ENCODE data around the gene RASAL3. TPM values are rescaled to one million over a fixed set of nuclear protein-coding genes. Genes with fewer than 3 reads are reported as not detected.

Gene RASAL3
- polyA plus RNA-seq, 12 donors, result 0.66 to 4.9 (median 1.0) TPM; not detected in 1

DNA sequence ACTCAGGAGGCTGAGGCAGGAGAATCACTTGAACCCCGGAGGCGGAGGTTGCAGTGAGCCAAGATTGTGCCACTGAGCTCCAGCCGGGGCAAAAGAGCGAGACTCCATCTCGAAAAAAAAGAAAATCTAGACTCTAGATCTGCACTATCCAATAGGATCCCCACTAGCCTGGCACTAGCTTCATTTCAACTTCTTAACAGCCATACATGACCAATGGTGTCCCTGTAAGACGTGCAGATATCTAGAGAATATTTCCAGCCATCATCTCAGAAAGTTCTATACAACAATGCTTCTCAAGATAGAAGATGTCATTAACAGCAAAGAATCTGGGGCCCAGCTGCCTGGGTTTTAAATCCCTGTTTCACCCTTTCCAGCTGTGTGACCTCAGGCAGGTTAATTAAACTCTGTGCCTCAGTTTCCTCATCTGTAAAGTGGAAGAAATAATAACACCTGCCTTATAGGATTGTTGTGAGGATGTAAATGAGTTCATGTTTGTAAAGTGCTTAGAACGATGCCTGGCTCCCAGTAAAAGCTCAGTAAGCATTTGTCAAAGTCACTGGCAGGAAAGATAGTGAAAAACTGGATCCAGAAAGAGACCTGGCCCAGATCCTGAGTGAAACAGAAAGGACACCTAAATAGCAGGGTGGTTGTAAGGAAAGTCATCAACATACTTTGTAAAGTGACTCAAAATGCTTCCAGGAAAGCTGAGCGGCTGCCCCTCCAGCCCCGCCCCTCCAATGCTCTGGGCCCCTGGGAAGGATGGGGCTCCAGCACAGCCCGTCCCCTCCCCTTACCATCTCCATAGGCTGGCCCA lies 28.1 kb downstream of the RASAL3 start:
- no peak for DNase-seq

DNA sequence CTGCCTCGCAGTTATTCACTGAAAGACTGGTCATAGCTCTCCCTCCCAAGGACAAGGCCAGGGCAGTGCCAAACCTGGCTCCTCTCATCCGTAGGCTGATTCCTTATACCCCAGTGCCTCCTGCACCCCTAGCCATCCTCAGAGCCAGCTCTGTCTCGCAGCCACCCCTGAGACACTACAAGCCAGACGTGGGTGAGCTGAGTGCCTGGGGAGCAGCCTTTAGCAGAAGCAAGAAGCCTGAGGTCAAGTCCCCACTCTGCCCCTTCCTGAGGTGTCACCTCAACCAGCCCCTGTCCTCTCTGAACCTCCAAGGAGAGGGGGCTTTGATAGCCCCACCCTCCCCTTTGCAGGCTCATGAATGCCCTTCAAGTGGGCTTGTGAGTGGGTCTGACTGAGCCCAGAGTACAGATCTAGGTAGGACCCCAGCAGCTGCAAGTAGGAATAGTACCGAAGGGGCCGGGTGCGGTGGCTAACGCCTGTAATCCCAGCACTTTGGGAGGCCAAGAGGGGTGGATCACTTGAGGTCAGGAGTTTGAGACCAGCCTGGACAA lies 30.8 kb downstream of the RASAL3 start:
- no peak for DNase-seq

DNA sequence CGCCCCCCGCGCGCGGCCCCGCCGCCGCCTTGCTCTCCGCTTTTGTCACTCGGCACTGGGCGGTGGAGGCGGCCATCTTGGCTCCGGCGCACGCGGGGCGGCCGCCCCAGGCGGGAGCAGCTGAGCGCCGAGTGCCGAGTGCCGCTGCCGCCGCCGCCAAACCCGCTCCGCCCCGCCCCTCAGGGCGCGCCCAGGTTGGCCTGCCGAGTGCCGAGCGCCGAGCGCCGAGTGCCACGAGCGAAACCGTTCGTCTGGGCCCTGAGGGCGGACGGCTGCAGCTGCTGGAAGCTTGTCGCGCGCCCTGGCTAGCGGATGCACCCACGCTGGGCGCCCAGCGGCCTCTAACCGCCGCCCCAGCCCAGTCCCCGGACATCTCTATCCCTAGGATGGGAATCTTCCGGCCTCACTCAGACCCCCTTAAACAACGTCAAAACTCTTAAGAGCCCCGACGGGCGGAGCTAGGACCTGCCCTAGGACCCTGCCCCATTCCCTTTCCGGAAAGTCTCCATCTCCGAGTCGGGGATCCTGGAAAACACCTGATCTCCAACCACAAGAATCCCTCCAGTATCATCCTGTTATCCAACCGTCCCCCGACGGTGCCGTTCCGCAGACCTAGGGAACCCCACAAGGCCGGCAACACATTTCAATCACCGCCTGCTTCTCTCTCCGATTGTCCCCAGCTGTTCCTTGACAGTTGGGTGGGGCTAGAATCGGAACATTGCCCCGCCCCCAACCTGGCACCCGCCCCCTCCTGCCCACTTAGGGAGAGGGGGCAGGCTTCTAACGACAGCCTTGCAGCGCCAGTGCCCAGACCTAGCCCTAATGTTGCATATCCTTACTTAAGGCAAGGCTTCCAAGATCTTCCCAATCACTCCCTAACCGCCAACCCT lies 31.5 kb downstream of the RASAL3 start:
- peak; percentile 93 for DNase-seq

DNA sequence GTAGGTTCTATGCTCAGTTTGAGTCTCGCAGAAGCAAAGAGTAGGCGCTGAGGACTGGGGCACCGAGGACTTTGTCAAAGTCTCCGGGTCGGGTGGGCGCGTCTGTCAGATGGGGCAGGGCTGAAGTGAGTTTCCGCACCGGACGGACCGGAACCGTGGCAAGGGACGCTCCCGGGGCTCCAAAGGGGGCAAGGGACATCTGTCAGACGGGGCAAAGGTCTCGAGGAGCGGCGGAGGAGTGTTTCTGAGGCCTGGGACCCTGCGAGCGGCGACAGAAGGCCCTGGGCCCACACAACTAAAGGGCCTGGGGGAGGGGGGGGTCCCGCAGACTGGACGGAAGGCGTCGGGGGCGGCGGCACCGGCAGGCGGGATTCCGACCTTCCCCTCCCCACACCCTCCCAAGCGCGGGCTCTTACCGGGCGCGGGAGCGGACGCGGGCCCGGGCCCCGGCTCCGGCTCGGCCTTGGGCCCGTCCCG lies 32.3 kb downstream of the RASAL3 start:
- DNase-seq, result no peak

DNA sequence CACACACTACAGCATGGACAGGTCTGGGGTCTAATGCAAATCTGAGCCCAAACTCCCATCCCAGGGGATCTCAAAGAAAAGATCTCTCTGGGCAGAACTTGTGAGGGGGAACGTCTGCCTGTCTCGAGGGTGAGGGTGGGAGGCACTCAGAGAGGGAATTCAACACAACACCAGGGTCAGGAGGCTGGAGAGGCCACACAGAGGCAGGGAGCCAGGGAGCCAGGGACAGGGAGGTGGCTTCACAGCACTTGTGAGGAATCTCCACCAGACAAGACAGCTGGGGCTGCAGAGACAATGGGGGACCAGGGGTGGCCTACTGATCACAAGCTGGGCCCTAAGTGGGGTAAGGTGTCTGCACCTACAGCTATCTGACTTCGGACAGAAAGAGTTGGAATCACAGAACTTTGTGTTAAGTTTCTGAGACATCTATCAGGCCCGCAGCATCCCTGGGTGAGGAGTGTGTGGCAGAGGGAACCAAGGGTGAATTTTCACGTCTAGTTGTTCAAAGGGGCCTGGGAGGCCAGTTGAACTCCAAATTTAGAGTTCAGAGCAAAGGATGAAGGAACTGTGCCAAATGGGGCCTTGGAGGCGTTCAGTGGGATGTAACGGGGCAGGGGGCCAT lies 32.8 kb downstream of the RASAL3 start:
- no peak for DNase-seq

DNA sequence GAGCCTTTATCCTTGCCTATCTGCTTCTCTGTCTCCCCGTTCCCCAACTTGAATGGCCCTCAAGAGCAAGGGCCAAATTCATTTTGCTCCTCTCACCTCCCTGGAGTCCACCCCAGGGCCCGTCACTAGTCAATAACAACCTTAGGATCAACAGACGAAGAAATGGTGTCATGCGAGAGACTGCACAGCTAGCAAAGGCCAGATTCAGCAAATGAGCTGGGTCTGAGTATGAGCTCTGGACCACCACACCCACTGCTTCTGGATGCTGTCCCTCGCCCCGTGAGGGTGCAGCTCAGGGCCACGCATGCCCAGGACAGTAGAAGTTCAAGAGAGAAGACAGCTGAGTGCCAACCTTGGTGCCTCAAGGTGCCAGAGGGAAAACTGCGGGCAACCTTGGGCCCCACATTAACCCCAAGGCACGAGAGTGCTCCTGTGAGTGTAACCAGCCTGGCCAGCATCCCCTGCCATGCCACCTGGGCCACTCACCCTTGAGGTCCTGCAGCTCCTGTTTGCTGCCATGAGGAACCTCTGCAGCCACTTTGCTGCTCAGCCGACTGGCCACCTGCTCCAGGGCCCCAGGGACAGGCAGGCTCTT lies 33.7 kb downstream of the RASAL3 start:
- DNase-seq, result no peak

DNA sequence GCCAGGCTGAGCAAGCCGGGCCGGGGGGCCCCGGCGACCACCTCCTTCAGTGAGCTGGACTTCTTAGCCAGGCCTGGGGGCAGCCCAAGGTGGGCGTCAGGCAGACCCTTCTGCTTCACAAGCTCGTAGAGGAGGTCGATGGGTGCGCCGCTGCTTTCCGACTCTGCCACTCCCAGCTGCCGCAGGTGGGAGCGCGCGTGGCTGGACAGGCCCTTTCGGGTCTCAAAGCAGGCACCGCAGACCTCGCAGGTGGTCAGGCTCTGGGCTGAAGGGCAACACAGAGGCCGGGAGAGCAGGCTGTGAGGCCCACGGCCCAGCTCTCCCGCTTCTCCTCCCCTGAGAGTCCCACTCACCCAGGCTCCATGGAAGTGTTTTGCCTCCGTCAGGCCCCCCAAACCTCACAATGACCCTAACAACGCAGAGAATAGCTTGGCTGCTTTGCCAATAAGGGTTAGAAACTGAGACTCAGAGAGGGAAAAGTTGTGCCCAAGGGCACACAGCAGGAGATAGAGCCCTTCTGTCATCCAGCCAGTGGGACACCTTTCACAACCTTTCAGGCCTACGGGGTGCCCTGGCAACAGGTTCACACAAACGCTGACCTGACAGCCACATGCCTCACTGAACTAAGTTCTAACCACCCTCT lies 34.4 kb downstream of the RASAL3 start:
- no peak for DNase-seq

DNA sequence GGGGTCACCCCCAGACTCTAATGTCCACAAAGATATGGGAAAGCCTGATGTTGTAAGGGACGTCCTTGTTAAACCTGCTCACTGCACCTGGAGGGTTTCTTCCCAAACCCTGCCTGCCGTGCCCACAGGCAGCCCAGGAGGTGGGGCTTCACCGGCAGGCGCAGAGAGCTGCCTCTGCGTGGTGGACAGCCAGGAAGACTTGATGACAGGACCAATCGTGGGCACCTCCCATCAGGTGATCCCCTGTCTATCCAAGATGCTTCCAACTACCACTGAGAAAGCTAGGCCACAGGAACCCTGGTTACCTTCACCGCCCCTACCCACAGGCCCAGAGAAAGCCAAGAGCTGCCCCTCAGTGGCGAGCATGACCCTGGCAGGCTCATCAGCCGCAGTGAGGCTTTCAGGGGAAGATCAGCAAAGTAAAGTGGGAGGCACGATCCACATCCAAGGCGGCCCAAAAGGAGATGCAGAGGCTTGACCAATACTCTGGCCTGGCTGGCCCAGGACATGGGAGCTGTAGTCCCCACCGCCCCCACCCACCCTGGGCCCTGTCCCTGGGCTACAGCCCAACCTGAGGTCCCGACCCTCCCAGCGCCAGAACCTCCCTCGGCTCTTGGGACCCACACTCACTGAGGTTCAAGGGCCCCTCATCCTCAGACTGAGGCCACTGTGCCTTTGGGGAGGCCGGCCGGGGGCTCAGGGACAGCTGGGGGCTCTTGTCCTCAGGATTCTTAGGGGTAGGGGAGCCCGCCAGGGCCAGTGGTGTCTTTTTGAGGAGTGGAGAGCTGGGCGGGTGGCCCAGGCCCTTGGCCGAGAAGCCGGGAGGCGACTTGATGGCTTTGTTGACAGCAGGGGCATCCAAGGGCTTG lies 35.2 kb downstream of the RASAL3 start:
- DNase-seq, result no peak

DNA sequence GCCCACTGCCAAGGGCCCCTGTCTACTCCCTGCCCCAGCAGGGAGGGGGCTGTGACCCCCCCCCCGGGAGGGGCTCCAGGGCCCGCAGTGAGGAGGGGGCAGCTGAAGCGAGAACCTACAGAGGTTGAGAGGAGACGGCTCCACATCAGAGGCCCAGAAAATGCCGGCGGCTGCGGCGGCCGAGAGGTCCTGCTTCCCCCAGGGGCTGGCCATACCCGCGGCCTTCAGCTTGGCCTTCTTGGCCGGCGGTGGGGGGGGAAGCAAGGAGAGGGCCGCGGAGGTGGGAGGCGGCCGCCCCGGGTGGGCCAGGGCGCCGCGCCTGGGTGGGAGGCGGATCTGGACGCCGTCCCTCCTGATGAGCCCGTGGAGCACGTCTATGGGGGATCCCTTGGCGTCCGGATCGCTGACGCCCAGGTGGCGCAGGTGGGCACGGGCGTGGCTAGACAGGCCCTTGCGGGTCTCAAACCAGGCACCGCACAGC lies 36.3 kb downstream of the RASAL3 start:
- DNase-seq, result no peak

DNA sequence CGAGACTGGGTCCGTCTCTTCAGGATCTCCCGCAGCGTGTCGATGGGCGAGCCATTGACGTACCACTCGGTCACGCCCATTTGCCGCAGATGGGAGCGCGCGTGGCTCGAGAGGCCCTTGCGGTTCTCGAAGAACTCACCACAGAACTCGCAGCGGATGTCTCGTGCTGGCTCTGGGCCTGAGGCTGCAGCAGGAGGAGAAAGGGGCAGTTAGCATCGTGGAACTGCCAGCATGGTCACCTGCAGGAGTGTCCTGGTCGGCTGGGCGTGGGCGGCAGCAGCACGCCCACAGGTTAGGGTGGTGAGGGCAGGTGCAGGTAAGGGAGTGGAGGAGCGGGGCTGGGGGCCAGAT lies 37.0 kb downstream of the RASAL3 start:
- DNase-seq, result no peak

DNA sequence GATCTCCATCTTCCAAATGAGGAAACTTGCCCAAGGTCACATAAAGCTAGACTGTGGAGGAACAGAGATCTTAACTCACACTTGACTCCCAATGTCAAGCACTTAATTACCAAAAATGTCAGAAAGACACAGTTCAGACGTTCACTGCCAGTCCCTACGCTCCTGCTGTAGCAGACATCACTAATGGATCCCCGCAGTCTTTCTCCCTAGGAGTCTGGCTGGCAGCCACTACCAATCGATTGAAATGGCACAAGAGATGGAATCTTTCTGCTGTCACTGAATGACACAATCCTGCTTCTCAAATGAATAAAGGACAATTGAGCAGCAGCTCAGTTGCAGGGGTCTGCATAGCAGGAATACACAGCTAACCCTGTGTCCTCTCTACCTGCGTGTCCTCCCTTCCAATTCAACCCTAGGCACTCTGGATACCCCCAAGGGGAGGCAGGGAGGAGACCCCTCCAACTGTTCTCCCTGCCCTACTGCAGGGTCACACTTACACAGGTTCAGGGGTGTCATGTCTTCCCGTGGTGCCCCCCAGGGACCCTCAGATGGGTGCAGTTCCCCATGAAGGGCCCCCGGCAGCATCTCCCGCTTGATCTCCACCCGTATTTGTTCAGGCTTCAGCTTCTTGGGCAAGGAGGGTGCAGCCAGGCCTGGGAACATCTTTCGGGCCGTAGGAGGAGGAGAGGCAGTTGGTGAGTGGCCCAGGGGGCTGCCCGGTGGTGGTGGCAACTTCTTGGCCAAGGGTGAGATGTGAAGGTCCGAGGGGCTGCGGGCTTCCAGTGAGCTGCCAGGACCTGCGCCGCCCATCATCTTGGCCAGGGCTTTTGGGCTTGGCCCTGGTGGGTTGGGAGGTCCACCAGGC lies 37.6 kb downstream of the RASAL3 start:
- no peak for DNase-seq

DNA sequence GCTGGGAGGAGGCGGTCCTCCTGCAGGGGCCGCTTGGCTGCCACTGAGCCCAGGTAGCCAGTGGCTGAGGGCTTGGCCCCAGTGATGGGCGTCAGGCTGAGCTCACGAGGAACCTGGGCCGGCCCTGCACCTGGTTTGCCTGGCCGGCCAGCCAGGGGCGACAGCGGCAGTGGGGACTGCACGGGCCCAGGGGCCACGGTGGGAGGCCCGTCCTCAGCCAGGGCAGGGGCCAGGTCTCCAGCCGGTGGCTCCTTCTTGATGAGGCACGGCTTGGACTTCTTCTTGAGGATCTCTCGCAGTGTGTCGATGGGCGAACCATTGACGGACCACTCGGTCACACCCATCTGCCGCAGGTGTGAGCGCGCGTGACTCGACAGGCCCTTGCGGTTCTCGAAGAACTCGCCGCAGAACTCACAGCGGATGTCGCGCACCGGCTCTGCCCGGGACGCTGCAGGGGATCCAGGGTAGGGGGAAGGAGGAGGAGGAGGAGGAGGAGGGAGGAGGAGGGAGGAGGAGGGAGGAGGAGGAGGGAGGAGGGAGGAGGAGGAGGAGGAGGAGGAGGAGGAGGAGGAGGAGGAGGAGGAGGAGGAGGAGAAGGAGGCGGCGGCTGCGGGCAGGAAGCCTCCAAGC lies 38.9 kb downstream of the RASAL3 start:
- DNase-seq, result no peak

DNA sequence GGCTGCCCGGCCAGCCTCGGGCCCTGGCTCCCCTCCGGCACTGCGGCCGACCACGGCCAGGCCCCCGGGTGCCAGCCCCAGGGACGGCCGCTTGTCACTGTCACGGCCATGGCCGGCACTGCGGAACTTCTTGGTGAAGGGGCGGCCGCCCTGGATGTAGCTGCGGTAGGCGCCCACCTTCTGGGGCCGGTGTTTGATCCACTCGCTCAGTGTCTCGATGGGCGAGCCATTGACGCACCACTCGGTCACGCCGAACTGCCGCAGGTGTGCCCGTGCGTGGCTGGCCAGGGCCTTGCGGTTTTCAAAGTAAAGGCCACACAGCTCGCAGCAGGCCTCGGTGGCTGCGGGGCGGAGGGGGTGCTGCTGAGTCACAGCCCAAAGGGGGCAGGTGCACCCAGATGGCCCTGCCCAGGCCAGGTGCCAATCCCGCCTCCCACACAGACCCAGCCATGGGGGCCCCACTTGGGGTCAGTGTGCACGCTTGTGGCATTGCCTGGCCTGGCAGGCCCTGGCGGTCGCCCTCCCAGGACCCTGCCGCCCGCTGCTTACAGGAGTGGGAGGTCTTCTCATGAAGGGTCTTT lies 39.6 kb downstream of the RASAL3 start:
- DNase-seq, result no peak

DNA sequence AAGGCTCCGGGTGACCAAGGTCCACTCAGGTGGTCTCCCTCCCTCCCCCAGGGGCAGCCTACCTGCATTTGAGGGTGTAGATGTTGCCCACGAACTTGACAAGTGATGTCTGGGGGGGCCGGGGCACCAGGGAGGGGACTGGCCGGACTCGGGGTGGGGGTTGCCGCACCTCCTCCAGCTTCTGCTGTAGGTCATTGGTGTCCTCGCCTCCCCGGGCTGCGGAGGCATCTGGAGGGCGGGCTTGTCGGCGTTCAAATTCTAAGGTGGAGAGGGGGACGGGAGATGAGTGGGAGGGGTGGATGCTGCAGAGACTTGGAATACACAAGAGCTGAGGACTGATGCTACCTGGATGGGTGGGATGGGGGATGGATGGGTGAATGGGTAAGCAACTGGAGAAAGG lies 40.2 kb downstream of the RASAL3 start:
- DNase-seq, result no peak

DNA sequence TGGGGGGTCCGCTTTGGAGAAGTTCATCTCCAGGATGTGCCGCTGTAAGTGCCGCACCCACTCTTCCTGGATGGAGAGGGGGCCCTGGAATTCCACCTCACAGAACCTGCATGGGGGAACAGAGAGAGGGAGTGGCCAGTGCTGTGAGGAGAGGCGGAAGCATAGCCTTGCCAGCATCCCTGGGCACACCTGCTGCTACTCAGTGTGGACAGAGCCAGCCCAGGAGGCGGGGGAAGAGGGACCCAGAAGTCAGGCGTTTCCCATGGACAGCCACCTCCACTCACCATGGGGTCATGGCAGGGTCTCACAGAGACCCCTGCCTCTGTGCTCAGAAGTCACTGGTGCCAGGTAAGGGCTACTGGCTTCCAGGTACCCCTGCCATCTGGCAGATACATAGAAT lies 41.2 kb downstream of the RASAL3 start:
- DNase-seq, result no peak

DNA sequence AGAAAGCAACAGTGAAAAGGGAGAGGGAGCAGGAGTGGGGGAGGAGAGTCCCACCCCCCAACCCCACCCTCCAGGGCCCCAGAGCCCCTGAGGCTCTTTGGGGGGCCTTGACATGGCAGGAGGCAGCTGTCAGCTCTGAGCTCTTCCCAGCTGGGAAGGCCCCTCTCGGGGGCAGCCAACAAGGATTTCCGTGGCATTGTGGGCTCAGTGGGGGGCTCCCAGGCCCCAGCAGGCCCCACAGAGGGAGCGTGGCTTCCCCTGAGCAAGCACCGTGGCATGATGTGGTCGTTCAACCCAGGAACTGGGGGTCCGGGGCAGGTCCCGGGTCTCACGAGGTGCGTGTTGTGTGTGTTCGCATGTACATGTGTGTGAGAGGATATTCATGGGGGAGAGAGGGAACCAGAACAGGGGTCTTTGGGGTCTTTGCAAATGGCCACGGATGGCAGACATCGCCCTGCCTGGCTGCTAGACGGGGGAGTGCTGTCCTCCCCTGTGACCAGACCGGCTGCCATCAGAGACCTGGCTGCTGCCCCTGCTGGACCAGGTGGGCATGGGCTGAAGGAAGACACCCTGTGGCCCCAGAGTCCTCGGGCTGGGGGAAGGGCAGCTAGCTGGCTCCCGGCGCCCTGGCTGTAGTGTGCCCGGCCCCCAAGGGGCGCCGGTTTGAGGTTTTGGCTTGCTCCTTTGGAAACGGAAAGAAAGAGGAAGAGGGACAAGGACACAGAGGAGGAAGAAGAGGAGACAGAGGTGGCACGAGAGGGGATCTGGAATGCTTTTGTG lies 41.9 kb downstream of the RASAL3 start:
- DNase-seq, result no peak

DNA sequence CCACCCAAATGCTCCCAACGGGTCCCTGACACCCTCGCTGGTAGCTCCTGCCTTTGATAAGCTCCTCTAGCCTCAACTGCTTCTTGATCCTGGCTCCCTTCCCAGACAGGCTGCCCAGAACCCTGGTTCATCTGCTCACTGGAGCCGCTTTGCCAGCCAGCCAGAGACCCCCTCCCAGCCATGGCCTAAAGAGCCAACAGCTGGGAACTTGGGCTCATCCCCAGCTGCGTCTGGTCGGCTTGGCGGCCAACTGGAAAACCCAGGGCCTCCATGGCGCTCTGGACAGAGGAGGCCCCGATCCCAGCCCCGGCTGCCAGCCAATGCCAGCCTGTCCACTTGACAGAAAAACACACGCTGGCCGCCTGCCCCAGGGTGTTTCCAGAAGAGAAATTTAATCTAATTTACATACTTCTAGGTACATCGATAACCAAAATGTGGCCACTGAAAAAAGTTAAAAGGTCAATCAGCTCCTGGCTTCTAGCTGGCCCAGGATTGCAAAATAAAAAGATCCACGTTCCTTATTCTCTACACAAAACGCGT lies 42.6 kb downstream of the RASAL3 start:
- DNase-seq, result peak; percentile 54

Measured in muscle of arm (tissue), 12 donors.